C4-2B (cell line): Measurements from ENCODE around the gene CDKN2B-AS1.

ENCODE experiments used
- CTCF ChIP-seq: fragments of 450-650 bp; conservative IDR thresholded peaks from 2 replicates; pipeline ENCODE4 v1.5.1; 2017; ENCODE audit warnings: mild to moderate bottlenecking
- ZFX ChIP-seq: fragments of 450-650 bp; IDR thresholded peaks from 2 replicates; pipeline ENCODE4 v1.6.1; 2017

- no peak for TF ChIP-seq CTCF
- TF ChIP-seq ZFX, result no peak
Measured at GRCh38 chr9:22028394-22028793, 33.8 kb downstream of the CDKN2B-AS1 start.
